GM04504 (cell line): ENCODE data around the gene TMBIM1.
"Not testable (repeated sequence)": the region's sequence is repeated elsewhere in the genome, so short reads cannot be mapped to it uniquely, and the experiment has no call there.

Source experiments
- DNase-seq: peaks from one replicate; pipeline ENCODE4 v3.0.0-alpha.2; 2012; ENCODE audit warnings: low read depth

Gene TMBIM1

DNA sequence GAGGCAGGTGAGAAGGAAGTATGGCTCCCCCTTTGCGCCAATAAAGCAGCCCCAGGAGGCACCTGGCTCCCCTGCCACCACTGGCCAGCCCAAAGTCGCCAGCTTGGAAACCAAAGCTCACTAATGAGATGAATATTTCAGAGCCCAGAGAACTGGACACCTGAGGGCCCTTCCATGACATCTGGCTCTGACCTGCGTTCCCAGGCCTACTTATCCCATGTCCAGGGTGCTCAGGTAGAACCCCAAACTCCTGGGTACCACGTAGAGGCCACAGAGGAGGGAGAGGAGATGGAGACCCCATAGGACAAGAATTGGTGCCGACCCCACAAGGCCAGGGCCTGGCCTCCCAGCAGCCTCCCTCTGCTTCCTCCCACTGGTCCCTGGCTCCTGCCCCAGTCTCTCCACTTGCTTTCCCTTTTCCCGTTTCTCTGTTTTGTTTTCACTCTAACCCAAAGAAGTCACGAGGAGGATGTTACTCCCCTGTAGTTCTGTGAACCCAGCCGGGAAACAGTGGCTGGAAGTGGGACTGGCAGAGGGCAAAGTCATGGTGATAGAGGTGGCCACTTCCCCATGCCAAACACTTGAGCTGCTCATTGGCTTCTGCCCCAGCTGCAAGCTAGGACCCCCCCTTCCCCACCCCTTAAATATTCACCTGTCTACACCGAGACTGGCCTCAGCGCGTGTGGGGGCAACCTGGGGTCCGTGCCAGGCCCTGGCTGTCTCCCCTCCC lies 820 bp downstream of the TMBIM1 start:
- DNase-seq, result no peak

DNA sequence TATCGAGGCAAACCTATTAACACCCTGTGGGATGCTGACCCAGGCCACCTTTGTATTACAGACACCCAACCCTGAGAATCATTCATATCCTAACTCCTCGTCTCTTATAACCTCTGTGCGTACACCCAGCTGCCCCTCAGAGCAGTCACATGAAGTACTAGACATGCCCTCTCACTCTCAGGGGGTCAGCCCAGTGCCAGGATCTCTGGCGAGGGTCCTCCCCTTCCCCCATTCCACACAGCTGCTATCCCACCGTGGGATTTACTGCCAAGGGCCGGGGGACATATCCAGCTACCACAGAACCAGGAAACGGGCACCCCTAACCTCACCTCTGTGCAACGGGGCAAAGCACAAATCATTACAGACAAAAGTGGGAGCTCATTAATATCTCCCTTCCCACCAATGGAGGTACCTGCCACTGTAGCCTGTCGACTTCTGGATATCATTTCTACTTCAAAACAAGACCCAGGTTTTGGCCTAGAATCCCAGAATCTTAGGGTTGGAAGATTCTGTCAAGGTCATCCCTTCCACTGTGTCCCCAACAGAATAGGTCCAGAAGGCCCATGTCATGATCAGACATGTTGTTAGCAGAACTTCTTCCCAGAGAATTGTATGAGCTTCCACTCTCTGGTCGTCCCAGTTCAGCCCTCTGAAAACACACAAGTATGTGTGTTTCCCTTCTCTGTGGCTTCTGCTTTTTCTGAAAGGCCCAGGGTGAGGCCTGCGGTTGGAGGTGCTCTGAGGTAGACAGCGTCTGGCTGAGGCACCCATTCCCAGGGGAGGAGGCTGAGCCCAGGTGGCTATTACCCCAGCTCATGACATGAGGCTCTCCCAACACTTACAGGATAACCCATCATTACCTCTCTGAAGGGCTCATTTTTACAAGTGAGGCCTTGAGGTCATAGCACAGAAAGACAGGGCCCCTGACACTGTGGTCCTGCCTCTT lies 1.7 kb downstream of the TMBIM1 start:
- DNase-seq, result no peak

DNA sequence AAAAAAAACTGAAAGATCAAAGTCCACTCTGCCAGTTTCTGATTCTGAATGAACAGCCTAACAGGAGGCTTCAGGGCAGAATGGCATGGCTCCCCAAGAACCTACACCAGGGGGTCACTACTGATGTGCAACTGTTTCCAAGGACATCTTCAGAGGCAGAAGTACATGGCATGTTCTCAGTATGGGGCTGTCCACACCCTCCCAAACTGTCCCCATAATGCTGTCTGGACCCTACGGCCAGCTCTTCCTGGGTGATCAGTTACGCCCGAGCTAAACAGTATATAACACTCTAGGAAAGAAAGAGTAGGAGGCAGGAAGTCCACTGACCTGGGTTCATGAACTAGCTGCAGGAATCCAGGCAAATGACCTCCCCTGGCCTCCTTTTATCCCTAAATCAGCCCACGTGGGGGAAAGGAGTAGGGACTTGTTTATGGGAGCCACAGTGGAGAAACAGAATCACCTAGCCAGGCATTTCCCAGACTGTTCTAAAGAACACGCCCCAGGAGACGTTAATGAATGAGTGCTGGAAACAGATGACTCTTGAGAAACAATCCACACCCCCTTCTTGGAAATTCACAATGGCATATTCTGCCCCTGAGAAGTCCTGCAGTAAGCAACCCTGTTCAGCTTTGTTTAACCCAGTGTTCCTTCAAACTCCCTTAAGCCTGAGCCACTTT lies 2.5 kb downstream of the TMBIM1 start:
- no peak for DNase-seq

DNA sequence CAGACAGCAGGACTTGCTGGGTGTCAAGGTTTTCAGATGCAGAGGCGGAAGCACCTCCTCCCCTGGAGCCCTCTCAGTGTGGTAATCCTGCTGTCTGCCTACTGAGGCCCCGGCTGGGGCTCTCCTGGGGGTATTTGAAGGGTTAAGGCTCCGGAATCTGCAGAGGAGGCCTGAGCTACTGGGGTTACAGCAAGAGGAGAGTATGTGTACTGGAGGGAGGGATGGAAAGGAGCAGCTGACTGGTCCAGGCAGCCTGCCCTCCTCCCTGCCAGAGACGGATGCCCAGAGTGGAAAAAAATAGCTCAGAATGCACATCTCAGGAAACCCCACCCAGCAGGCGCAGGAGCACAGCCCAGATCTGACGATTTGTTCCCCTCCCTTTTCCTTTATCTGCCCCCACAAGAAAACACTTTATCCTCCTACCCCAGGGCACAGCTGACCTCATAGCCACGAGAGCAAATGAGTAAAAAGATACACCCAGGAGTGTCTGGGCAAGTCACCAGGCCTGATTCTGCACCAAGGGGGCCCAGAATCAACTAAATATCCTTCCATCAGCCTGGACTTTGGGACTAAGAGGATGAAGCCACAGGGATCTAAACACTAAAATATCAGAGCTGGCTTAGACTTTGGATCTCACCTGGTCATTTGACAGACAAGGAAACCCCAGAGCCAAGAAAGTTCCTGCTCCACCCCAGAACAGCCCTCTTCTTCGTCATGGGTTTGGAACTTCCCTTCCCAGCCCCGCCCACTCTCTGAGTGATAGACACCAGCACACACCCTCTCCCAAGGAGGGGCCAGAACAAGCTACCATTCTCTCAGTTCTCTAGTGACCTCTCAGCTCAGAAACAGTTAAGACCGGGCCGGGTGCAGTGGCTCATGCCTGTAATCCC lies 5.5 kb downstream of the TMBIM1 start:
- DNase-seq, result peak; percentile 90

DNA sequence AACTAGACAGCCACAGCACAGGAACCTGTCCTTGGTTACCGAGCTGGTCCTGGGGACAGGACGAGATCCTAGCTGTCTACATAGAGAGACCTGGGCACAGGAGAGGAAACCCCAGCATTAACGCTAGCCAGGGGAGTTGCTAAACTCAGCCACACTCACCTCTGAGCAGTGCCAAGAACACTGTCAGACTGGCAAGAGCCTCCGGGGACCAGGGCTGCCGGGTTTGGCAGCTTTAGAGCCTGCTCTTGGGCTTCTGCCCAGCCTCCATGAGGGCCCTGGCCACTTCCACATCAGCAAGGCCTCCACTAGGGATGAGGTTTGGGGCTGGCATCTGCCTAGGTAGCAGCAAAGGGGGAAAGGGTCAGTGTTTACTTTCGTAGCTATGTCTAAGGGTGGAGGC lies 6.7 kb downstream of the TMBIM1 start:
- no peak for DNase-seq

DNA sequence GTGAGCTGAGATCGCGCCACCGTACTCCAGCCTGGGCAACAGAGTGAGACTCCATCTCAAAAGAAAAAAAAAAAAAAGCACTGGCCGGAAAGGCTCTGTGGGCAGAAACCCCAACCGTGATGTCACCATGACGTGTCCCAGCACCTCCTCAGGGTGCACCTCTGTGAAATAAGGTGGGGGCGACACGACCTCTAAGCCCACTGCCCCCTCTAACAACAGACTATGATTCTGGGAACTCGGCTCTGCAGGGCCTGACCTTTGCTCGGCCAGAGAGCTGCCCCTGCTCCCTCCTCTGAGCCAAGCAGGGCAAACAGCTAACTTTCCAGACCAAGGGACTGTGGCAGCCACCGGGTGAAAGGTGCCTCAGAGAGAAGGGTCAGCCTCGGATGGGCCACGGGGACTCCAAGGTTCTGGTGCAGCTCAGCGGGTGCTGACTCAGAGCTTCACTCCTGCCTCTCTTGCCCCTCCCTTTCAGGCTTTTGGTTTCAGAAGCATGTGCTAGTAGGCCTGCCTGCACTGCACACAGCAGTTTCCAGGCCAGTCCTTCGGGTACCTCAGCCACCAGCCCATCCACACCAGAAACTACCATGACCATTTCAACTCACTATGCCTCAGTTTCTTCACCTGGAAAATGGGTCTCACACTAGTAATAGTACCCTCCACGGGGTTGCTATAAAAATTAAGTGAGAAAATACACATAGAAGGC lies 8.0 kb downstream of the TMBIM1 start:
- DNase-seq, result no peak

DNA sequence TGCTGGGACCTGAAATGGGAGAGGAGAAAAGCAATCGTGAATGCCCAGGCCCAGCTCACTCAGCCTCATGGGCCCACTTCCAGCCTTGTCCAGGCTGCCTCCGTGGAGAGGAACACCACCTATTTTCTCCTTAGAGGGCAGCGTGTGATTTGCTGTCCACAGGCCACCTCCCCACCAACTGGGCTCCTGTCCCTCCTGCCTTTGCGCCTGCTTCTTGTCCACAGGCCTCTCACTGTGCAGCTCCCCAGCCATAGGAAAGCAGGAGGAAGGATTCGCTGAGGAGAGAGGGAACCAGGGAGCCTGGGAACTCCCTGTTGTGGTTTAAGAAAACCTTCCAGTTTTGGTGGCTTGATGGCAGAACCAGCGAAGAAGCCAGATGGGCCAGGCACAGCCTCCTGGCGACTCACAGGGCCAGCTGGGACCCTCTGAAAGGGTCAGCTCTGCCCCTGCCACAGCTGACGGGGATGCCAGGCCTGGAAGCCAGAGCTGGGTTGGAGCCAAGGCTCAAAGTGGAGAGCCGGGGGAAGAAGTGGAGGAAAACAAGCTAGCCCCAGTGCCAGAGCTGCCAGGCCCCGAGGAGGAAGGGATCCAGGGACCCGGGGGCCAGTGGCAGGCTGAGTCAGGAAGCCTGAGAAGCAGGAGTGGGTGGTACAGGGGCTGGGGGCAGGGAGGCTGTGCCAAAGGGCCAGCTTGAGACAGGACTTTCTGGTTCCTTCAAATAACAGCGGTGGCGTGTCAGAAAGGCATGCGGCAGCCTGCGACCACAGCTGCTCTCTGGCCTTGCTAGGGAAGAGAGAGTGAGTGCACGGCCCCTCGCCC lies 9.9 kb downstream of the TMBIM1 start:
- DNase-seq, result no peak

DNA sequence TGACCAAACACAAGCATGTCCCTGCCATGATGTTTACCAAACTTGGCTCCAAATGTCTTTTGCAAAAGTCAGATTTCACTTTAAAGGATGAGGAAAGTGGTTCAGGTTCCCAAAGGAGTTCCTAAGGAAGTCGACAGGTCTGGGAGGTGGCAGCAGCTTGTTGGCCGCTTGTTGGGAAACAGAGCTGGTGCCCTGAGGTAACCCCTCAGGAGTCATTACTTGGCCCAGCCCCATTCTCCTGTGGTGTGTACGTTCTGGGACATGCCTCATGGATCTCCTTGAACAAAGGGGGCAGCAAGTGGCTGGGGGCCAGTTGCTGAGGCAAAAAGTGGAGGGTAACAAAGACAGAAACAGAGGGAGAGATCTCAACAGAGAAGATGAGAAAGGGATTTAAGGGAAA lies 10.9 kb downstream of the TMBIM1 start:
- no peak for DNase-seq

DNA sequence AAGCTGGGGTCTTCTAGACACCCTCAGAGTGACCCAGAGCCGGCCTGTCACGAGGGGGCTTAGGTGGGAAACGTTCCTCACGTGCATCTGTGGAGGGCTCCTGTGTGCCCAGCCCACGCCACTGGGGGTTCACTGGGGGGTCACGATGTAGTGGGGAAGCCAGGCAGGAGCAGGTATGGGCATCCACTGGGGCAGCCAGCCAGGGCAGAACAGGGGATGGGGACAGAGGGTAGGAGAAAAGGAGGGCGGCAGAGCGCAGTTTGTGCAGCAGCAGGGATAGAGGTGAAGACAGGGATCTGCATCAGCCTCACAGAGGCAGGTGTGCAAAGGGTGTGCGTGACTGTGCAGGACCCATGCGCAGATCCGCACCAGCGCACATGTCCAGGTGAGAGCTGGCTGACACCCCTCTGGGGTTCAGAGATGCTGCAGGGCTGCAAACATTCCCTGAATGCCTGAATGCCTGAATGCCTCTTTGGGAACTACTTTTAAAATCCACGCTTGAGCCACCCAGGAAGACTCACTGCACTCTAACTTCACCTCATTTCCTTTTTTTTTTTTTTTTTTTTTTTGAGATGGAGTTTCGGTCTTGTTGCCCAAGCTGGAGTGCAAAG lies 11.9 kb downstream of the TMBIM1 start:
- no peak for DNase-seq

DNA sequence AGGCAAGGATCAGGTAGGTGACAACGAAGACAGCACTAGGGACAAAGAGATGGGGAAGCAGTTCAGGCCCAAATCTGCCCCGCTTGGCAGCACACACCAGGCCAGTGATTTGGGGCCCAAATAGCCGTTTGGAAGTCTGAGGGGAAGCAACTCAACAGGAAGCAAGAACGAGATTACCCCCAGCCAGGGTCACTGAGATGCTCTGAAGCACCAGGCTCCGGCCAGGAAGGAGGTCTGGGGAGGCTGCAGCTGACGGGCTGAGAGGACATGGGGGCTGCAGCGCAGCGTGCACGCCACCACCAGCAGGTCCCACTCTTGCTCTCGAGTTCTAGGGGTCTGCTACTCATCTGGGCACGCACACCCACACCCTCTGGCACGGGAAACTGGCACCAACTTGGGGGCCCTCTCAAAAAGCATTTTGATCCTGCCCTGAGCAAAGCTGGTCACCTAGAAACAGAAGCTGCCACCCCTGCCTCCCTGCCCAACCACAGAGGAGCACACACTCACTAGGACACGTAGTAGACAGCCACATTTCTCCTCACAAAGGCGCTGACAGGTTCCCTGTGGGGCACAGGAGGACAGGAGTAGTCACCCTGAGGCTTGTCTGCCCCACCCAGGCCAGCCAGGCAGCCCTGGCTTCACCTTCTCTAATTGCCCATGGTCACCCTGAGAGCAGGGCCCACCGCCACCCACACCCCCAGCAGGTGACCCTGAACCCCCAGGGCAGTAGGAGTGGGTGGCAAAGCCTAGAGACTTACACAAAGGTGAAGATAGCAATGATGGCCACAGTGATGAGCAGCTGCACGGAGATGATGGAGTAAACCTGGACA lies 13.6 kb downstream of the TMBIM1 start:
- DNase-seq, result no peak

DNA sequence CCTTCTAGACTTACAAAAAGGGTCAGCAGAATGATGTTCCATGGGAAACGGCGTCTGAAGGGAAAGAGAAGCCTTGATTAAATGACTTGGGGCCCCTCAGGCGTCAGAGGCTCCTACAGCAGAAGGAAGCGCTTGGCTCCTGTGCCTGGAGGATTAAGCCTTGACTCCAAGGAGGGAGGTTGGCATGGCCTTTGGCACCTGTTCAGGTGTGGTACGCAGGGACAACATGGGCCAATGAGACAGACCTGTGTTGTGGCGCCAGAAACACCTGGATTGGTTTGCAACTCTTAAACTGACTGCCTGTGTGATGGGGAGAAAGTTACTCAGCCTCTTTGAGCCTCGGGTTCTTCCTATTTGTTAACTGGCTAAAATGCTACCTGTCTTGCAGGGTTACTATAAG lies 14.4 kb downstream of the TMBIM1 start:
- DNase-seq, result no peak

DNA sequence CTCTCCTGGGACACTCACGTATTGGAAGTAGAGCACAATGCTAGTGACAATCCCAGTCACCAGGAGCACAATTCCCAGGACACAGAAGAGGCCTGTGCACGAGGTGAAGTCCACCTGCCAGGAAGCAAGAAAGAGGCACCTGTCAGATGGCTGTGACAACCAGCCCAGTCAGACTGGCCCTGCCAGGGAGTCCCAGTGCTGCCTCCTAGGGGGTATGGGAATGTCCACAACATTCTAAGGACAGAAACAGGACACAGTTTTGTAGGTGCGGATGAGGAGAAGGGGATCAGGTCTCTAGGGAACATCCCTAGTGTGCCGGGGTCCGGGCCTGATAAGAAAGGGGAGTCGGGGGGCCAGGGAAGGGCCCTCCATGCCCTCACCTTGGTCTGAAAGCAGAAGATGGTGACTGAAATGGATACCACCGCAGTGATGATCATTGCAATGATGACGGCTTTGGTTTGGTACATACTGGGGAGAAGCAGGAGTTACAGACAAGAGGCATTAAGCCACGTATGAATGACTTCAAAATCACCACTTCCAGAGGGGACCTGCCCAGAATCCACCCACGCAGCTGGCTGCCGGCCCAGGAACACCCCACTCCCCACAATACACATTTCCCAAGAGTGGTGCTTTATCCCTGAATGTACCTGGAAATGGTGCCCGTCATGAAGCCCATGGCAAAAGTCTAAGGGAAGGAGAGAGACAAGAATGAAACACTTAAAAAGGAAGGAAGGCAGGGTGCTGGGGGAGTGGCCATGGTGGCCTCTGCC lies 15.1 kb downstream of the TMBIM1 start:
- no peak for DNase-seq

DNA sequence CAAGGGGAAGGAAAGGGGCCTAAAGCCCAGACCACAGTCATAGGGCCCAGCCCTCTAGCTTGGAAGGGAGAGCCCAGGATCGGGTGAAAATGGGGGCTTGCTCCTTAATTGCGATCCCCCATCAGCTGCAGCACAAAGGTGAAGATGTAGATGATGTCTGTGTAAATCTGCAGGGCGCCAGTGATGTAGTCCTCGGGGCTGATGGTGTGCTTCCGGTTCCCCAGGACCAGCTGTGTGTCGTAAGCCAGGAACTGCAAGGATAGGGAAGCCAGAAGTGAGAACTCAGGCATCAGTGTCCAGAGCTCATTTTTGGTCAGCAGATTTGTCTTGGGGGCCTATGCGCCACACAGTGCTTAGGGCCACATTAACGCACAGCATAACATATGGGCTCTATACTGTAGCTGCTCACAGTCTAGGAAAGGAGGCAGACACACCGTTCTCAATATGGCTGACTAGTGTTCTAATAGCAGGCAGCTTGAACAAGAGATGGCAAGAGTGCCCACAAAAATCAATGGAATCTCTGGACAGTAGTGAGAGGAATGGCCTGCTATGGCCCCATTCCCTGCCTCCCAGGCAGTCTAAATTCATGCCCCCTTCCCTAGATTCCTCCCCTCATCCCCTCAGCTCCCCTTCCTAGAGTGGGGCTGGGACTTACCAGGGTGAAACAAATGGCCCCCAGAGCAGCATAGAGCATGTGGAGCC lies 16.8 kb downstream of the TMBIM1 start:
- no peak for DNase-seq

DNA sequence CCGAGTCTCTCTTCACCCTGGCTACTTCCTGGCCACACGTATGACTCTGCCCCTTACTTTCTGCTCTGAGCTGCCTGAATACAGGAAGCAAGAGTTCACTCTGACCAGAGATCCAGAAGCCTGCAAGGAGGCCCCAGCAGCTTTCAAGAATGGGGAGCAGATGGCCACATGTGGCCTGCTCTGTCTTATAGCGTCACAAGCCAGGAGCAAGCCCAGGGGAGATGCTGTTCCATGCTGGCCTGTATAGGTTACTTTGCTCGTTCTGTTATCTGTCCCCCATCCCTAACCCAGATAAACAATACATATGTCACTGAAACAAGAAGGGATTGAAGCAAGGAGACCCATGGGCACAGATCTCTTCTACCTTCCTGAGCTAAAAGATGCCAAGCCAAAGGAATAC lies 17.7 kb downstream of the TMBIM1 start:
- DNase-seq, result no peak

DNA sequence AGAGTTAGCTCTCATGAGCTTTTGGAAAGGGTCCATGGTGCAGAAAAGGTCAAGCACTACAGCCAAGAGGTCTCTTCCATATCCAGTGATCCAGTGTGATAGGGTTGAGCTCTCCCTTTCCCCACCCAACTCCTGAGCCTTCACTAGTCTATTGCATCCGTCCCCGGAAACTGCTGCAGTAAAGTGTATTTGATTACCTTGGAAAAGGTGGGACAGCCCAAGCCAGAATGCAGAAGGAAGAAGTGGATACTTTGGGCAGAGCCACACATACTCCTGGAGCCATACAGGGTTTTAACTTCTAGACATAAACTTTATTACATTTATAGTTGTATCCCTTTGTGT lies 18.4 kb downstream of the TMBIM1 start:
- no peak for DNase-seq

DNA sequence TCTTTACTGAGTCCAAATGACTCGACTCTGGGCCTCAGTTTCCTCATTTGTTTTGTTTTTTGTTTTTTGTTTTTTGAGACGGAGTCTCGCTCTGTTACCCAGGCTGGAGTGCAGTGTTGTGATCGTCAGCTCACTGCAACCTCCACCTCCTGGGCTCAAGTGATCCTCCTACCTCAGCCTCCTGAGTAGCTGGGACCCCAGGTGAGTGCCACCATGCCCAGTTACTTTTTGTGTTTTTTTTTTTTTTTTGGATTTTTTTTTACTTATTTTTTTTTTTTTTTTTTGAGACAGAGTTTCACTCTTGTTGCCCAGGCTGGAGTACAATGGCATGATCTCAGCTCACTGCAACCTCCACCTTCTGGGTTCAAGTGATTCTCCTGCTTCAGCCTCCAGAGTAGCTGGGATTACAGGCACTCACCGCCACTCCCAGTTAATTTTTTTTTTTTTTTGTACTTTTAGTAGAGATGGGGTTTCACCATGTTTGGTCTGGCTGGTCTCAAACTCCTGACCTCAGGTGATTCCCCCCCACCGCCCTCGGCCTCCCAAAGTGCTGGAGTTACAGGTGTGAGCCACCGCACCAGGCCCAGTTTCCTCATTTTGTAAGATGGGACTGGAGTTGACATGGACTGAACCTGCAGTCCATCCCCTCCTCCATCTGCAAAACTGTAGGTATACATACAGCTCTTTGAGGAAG lies 18.9 kb downstream of the TMBIM1 start:
- not testable (repeated sequence) for DNase-seq
